HFFc6 (cell line): Measurements from ENCODE around the gene CRB2. TPM values are rescaled to one million over a fixed set of nuclear protein-coding genes. Genes with fewer than 3 reads are reported as not detected.
"Not testable (repeated sequence)": the region's sequence is repeated elsewhere in the genome, so short reads cannot be mapped to it uniquely, and the experiment has no call there.

Experiments used
- DNase-seq: peaks from one replicate; pipeline ENCODE4 v3.0.0-alpha.2; 2018
- H3K27ac Mint-ChIP-seq: 2 replicates; pipeline ENCODE4 v1.8.0; 2020; ENCODE audit warnings: mild to moderate bottlenecking, mixed read lengths
- H3K27me3 Mint-ChIP-seq: 2 replicates; pipeline ENCODE4 v1.8.0; 2021; ENCODE audit warnings: mild to moderate bottlenecking, moderate library complexity, mixed read lengths; ENCODE audit not compliant: insufficient read depth
- H3K36me3 Mint-ChIP-seq: 2 replicates; pipeline ENCODE4 v1.8.0; 2021; ENCODE audit warnings: low read depth, mixed read lengths
- H3K4me1 Mint-ChIP-seq: 2 replicates; pipeline ENCODE4 v1.8.0; 2020; ENCODE audit warnings: low read depth, mixed read lengths
- H3K4me3 Mint-ChIP-seq: 2 replicates; pipeline ENCODE4 v1.8.0; 2020; ENCODE audit warnings: mild to moderate bottlenecking, moderate library complexity, mixed read lengths
- H3K9me3 Mint-ChIP-seq: 2 replicates; pipeline ENCODE4 v1.8.0; 2020; ENCODE audit warnings: mild to moderate bottlenecking, mixed read lengths
- CTCF ChIP-seq: fragments of 200-600 bp; sonication (generic); IDR thresholded peaks from 2 replicates; pipeline ENCODE4 v1.5.0; 2021; ENCODE audit warnings: antibody characterized with exemption, mild to moderate bottlenecking
- total RNA-seq, 6 experiments: library from RNA; stranded (reverse); fragmentation: NEBNext Ultra II Directional; extraction: Animal tissue kit (Norgen Biotek cat#: 25700); gene quantifications; 2 replicates in 1 of 6; 3 replicates in 5 of 6; pipeline ENCODE4 v1.2.3, GENCODE V29; 2021

The CRB2 gene
- total RNA-seq, 6 experiments from 2014 or later = not detected

- Mint-ChIP-seq H3K9me3 (no peaks in the 10 kb centered on the region), H3K4me3 (no peak overlapping the region), H3K27ac (no peak overlapping the region), H3K4me1 (peaks cover 7% of the 10 kb centered on the region; the same call in 1 of the 2 replicates), H3K27me3 (peaks cover 4% of the 10 kb centered on the region), H3K36me3 (no peaks in the 10 kb centered on the region)
- DNase-seq = no peak
- no peak for TF ChIP-seq CTCF
Measured at GRCh38 chr9:123395689-123396511, 39.9 kb downstream of the CRB2 start.

GRCh38 chr9:123397975-123398374 lies 42.0 kb downstream of the CRB2 start:
- Mint-ChIP-seq H3K4me1 (peaks cover 7% of the 10 kb centered on the region; the same call in 1 of the 2 replicates), H3K9me3 (no peaks in the 10 kb centered on the region), H3K4me3 (no peak overlapping the region), H3K27me3 (peaks cover 2% of the 10 kb centered on the region), H3K27ac (no peak overlapping the region), H3K36me3 (no peaks in the 10 kb centered on the region)
- DNase-seq = no peak
- no peak for TF ChIP-seq CTCF

- H3K4me1 Mint-ChIP-seq, H3K36me3 Mint-ChIP-seq, H3K27ac Mint-ChIP-seq, H3K4me3 Mint-ChIP-seq, H3K27me3 Mint-ChIP-seq, H3K9me3 Mint-ChIP-seq, DNase-seq: not testable (repeated sequence)
Measured at GRCh38 chr9:123398938-123399337, 42.9 kb downstream of the CRB2 start.

GRCh38 chr9:123399803-123400378 lies 43.9 kb downstream of the CRB2 start:
- no peak overlapping the region for H3K27ac Mint-ChIP-seq
- no peak for DNase-seq
- peaks cover under 1% of the 10 kb centered on the region; the same call in 1 of the 2 replicates for H3K27me3 Mint-ChIP-seq
- no peaks in the 10 kb centered on the region for H3K36me3 Mint-ChIP-seq
- peak; percentile 79 for TF ChIP-seq CTCF
- H3K4me3 Mint-ChIP-seq = no peak overlapping the region
- peaks cover 2% of the 10 kb centered on the region; the same call in 1 of the 2 replicates for H3K4me1 Mint-ChIP-seq
- no peaks in the 10 kb centered on the region for H3K9me3 Mint-ChIP-seq

GRCh38 chr9:123400926-123401503 lies 45.0 kb downstream of the CRB2 start:
- no peaks in the 10 kb centered on the region for H3K36me3 Mint-ChIP-seq
- no peaks in the 10 kb centered on the region for H3K4me1 Mint-ChIP-seq
- no peaks in the 10 kb centered on the region for H3K27me3 Mint-ChIP-seq
- no peaks in the 10 kb centered on the region for H3K9me3 Mint-ChIP-seq
- H3K27ac Mint-ChIP-seq = no peak overlapping the region
- no peak for TF ChIP-seq CTCF
- no peak for DNase-seq
- no peak overlapping the region for H3K4me3 Mint-ChIP-seq
